GM19238 (cell line): ENCODE measurements around the gene KIAA0513.
A peak's percentile ranks its signal among the peaks of the same experiment; 100 is the strongest.

Experiments
- DNase-seq: peaks from one replicate; pipeline ENCODE4 v3.0.0; 2011; ENCODE audit warnings: low spot score; ENCODE audit not compliant: insufficient read length

The KIAA0513 gene

GRCh38 chr16:85004587-85005205, 22.9 kb upstream of the KIAA0513 start:
- DNase-seq = no peak

GRCh38 chr16:85005285-85006069, 22.1 kb upstream of the KIAA0513 start:
- DNase-seq = no peak

GRCh38 chr16:85006639-85007038, 21.0 kb upstream of the KIAA0513 start:
- DNase-seq = no peak

- no peak for DNase-seq
Observed at GRCh38 chr16:85007496-85008214, 19.9 kb upstream of the KIAA0513 start.

- no peak for DNase-seq
Observed at GRCh38 chr16:85008271-85008670, 19.3 kb upstream of the KIAA0513 start.

- DNase-seq = no peak
Observed at GRCh38 chr16:85010446-85010930, 17.1 kb upstream of the KIAA0513 start.

- DNase-seq = peak; percentile 94
Observed at GRCh38 chr16:85010931-85011845, 16.4 kb upstream of the KIAA0513 start, which contains the start of gene ZDHHC7. Gene ZDHHC7 (minus strand): TSS chr16:85011535. CDS start chr16:84990618, 20,917 bp downstream.

- DNase-seq = no peak
Observed at GRCh38 chr16:85011846-85012284, 15.7 kb upstream of the KIAA0513 start.

GRCh38 chr16:85014311-85014710, 13.3 kb upstream of the KIAA0513 start:
- no peak for DNase-seq

GRCh38 chr16:85015481-85016187, 12.0 kb upstream of the KIAA0513 start:
- DNase-seq = no peak

GRCh38 chr16:85017151-85017550, 10.4 kb upstream of the KIAA0513 start:
- no peak for DNase-seq

- DNase-seq = no peak
Observed at GRCh38 chr16:85017633-85018032, 10.0 kb upstream of the KIAA0513 start.

- DNase-seq = no peak
Observed at GRCh38 chr16:85018529-85019236, 8.9 kb upstream of the KIAA0513 start.

GRCh38 chr16:85019659-85020245, 7.8 kb upstream of the KIAA0513 start:
- no peak for DNase-seq

- no peak for DNase-seq
Observed at GRCh38 chr16:85025781-85026653, 1.6 kb upstream of the KIAA0513 start.

GRCh38 chr16:85026703-85027102, 892 bp upstream of the KIAA0513 start:
- DNase-seq = no peak

- peak; percentile 8 for DNase-seq
Observed at GRCh38 chr16:85027958-85028684, 526 bp downstream of the KIAA0513 start.
